PC-9 (cell line): ENCODE measurements around the gene AKIP1. TPM values are rescaled to one million over a fixed set of nuclear protein-coding genes. Genes with fewer than 3 reads are reported as not detected.

Experiments
- BruUV-seq: library from RNA; stranded (reverse); fragments of 400-500 nt; replicated peaks from 2 replicates; lab custom pipeline; 2021; lab: Mats Ljungman, UMichigan
- CTCF ChIA-PET: fragments of 300-600 bp; sonication (Branson Sonifier 250); formaldehyde crosslinking; loops from one replicate; lab custom pipeline; 2022; ENCODE audit warnings: antibody characterized with exemption; lab: Charles Lee
- POLR2A ChIA-PET: fragments of 300-600 bp; sonication (Branson Sonifier 250); formaldehyde crosslinking; loops from one replicate; lab custom pipeline; 2022; ENCODE audit warnings: antibody characterized with exemption; ENCODE audit not compliant: unreplicated experiment; lab: Charles Lee
- DNase-seq, 2 experiments: peaks; one replicate each; pipeline versions ENCODE4 v3.0.0 to v3.0.0-alpha.2; 2015 to 2022; ENCODE audit warnings: mixed read lengths in 1 of 2
- H2AFZ ChIP-seq: fragments of 200-600 bp; sonication (generic); 2 replicates; pipeline ENCODE4 v1.8.1; 2017; ENCODE audit warnings: antibody characterized with exemption
- H3F3A ChIP-seq: fragments of 200-600 bp; sonication (generic); 2 replicates; pipeline ENCODE4 v1.8.1; 2017; ENCODE audit warnings: antibody characterized with exemption, mild to moderate bottlenecking, low read depth; ENCODE audit not compliant: insufficient read depth
- H3K27ac ChIP-seq: fragments of 200-600 bp; sonication (generic); 2 replicates; pipeline ENCODE4 v1.6.1; 2016; ENCODE audit warnings: mixed run types
- H3K27me3 ChIP-seq: fragments of 200-600 bp; sonication (generic); 2 replicates; pipeline ENCODE4 v1.6.1; 2016; ENCODE audit warnings: low read depth, mixed run types; ENCODE audit not compliant: insufficient read depth
- H3K36me3 ChIP-seq: fragments of 200-600 bp; sonication (generic); 2 replicates; pipeline ENCODE4 v1.6.1; 2016; ENCODE audit warnings: low read depth, mixed run types
- H3K4me1 ChIP-seq: fragments of 200-600 bp; sonication (generic); replicated peaks from 2 replicates; pipeline ENCODE4 v1.6.1; 2016; ENCODE audit warnings: mixed run types; ENCODE audit not compliant: insufficient read depth
- H3K4me2 ChIP-seq: fragments of 200-600 bp; sonication (generic); 2 replicates; pipeline ENCODE4 v1.6.1; 2017; ENCODE audit warnings: mixed run types
- H3K4me3 ChIP-seq: fragments of 200-600 bp; sonication (generic); 2 replicates; pipeline ENCODE4 v1.6.1; 2016; ENCODE audit warnings: mixed run types
- H3K79me2 ChIP-seq: fragments of 200-600 bp; sonication (generic); 2 replicates; pipeline ENCODE4 v1.6.1; 2017; ENCODE audit warnings: low read depth, mixed run types
- H3K9me2 ChIP-seq: fragments of 200-600 bp; sonication (generic); 2 replicates; pipeline ENCODE4 v1.8.1; 2017; ENCODE audit warnings: mild to moderate bottlenecking; ENCODE audit not compliant: insufficient read depth
- H3K9me3 ChIP-seq: fragments of 200-600 bp; sonication (generic); 2 replicates; pipeline ENCODE4 v1.8.1; 2016; ENCODE audit warnings: low read depth; ENCODE audit not compliant: insufficient read depth
- H4K20me1 ChIP-seq: fragments of 200-600 bp; sonication (generic); 2 replicates; pipeline ENCODE4 v1.8.1; 2017; ENCODE audit not compliant: insufficient read depth
- CTCF ChIP-seq: fragments of 200-600 bp; sonication (generic); conservative IDR thresholded peaks from 2 replicates; pipeline ENCODE4 v1.6.1; 2017; ENCODE audit warnings: mixed run types, antibody characterized with exemption, mild to moderate bottlenecking, moderate library complexity
- EZH2 ChIP-seq: fragments of 200-600 bp; sonication (generic); IDR thresholded peaks from 2 replicates; pipeline ENCODE4 v1.8.0; 2017; ENCODE audit warnings: antibody characterized with exemption, low read depth
- intact Hi-C: fragments of 100-400 bp; cut with micrococcal nuclease; formaldehyde crosslinking; loops from one replicate; pipeline ENCODE4 v1.10.0; 2022; ENCODE audit not compliant: unreplicated experiment
- total RNA-seq: library from RNA; stranded (reverse); gene quantifications from 2 replicates; pipeline ENCODE4 v1.2.3, GENCODE V29; 2021

The AKIP1 gene
- total RNA-seq, 1 experiment from 2014 or later, result 17.7 TPM

GRCh38 chr11:8899119-8899753 lies 11.8 kb upstream of the AKIP1 start:
- Histone ChIP-seq H3K36me3 (no peaks in the 10 kb centered on the region), H3K9me2 (no peaks in the 10 kb centered on the region), H2AFZ (no peak overlapping the region), H4K20me1 (no peaks in the 10 kb centered on the region), H3K4me1 (no peaks in the 10 kb centered on the region), H3K79me2 (no peaks in the 10 kb centered on the region), H3K4me3 (no peak overlapping the region), H3K4me2 (no peak overlapping the region), H3K27ac (no peak overlapping the region), H3F3A (no peaks in the 10 kb centered on the region), H3K9me3 (no peaks in the 10 kb centered on the region), H3K27me3 (no peaks in the 10 kb centered on the region)
- TF ChIP-seq EZH2 (no peak), CTCF (no peak)
- ChIA-PET CTCF (no interaction called here), POLR2A (no interaction called here)
- intact Hi-C loops, result no loop called here
- no peak for DNase-seq
- BruUV-seq, result no TSS peak

GRCh38 chr11:8905528-8906165 lies 5.3 kb upstream of the AKIP1 start:
- no peaks in the 10 kb centered on the region for H3K27me3 ChIP-seq
- TF ChIP-seq EZH2, result no peak
- TF ChIP-seq CTCF, result no peak
- peaks cover 28% of the 10 kb centered on the region for H3K4me1 ChIP-seq
- no peaks in the 10 kb centered on the region for H3K79me2 ChIP-seq
- no peaks in the 10 kb centered on the region for H4K20me1 ChIP-seq
- ChIA-PET POLR2A (no interaction called here), CTCF (no interaction called here)
- no peaks in the 10 kb centered on the region for H3K9me2 ChIP-seq
- H2AFZ ChIP-seq, result no peak overlapping the region
- no peak overlapping the region for H3K4me3 ChIP-seq
- DNase-seq, result no peak
- intact Hi-C loops, result loop anchor here (2.0 to 5.0 kb wide), 2 partner anchors 33 to 139 kb away; no protein-coding TSS in a partner anchor
- peak overlapping the region; percentile 83 for H3K27ac ChIP-seq
- no TSS peak for BruUV-seq
- H3K9me3 ChIP-seq, result no peaks in the 10 kb centered on the region
- peaks cover 9% of the 10 kb centered on the region for H3F3A ChIP-seq
- no peak overlapping the region for H3K4me2 ChIP-seq
- H3K36me3 ChIP-seq, result no peaks in the 10 kb centered on the region

- intact Hi-C loops, result loop anchor here (2.0 to 5.0 kb wide), 2 partner anchors 35 to 140 kb away; no protein-coding TSS in a partner anchor
- peaks cover 30% of the 10 kb centered on the region for H3K4me1 ChIP-seq
- no peak overlapping the region for H3K4me3 ChIP-seq
- H3K36me3 ChIP-seq, result no peaks in the 10 kb centered on the region
- BruUV-seq, result no TSS peak
- H3K27me3 ChIP-seq, result no peaks in the 10 kb centered on the region
- peak overlapping the region; percentile 42 for H3K4me2 ChIP-seq
- no peaks in the 10 kb centered on the region for H3K9me3 ChIP-seq
- H2AFZ ChIP-seq, result no peak overlapping the region
- H3F3A ChIP-seq, result peaks cover 9% of the 10 kb centered on the region
- peak overlapping the region; percentile 83 for H3K27ac ChIP-seq
- H4K20me1 ChIP-seq, result no peaks in the 10 kb centered on the region
- no peak for DNase-seq
- TF ChIP-seq CTCF, result no peak
- no peak for TF ChIP-seq EZH2
- POLR2A ChIA-PET, result no interaction called here
- no peaks in the 10 kb centered on the region for H3K9me2 ChIP-seq
- H3K79me2 ChIP-seq, result 0 out of 2 replicates have a peak, but pooled peaks cover under 1% of the 10 kb centered on the region
- CTCF ChIA-PET, result no interaction called here
These were observed 3.9 kb upstream of the AKIP1 start for GRCh38 chr11:8907116-8907515.
